Measurements from ENCODE around the gene MARCHF2. TPM values are rescaled to one million over a fixed set of nuclear protein-coding genes. Genes with fewer than 3 reads are reported as not detected.

The MARCHF2 gene
- polyA plus RNA-seq, 1 donor from 2014 or later = 67.9 TPM

DNA sequence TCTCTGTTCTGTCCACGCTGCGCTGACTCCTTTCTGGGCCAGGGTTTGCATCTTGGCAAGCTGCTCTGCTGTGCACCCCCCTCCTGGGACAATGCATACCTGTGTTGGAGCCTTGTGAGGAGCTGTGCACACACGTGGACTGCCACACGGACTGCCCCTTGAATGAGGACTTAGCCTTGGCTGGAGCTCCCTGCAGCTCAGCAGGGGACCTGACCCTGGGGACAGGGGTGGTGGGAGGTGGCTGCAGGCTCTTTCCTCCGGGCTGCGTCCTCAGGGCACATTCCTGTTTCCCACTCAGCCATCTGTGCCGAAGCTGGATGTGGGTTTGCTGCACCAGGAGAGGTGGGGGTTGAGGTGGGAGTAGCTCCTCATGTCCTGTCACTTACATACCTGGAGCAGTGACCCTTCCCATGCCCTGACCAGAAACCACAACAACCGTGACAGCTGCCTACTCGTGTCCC lies 14.8 kb upstream of the MARCHF2 start:
- H3K9me3 ChIP-seq (ENCODE audit: low read length) = no peaks in the 10 kb centered on the region
- TF ChIP-seq EZH2 (IDR thresholded peaks at IDR 0.05; ENCODE audit: borderline replicate concordance, insufficient read depth, low read length, poor library complexity, severe bottlenecking) (no peak), REST (IDR thresholded peaks at IDR 0.05; ENCODE audit: borderline replicate concordance) (no peak), RAD21 (conservative IDR thresholded peaks at IDR 0.05) (no peak), TAF1 (IDR thresholded peaks at IDR 0.05; ENCODE audit: low read depth) (no peak), EP300 (conservative IDR thresholded peaks at IDR 0.05; ENCODE audit: poor library complexity, severe bottlenecking) (no peak)
- H4K20me1 ChIP-seq (ENCODE audit: insufficient read depth) = peaks cover 20% of the 10 kb centered on the region
- no peak overlapping the region for H3K4me2 ChIP-seq (ENCODE audit: low read length)
- no peaks in the 10 kb centered on the region for H3K9me2 ChIP-seq (ENCODE audit: insufficient read depth, low read length)
- H3K79me2 ChIP-seq (replicated peaks; ENCODE audit: insufficient read depth, low read length) = peaks cover 33% of the 10 kb centered on the region
- H3F3A ChIP-seq (ENCODE audit: insufficient read depth, low read length, poor library complexity, severe bottlenecking) = no peaks in the 10 kb centered on the region
- H3K4me3 ChIP-seq (ENCODE audit: low read length) = no peak overlapping the region
- no peak overlapping the region for H2AFZ ChIP-seq (ENCODE audit: low read depth, low read length)
- H3K9ac ChIP-seq (ENCODE audit: low read length) = no peak overlapping the region
- no peaks in the 10 kb centered on the region for H3K36me3 ChIP-seq (ENCODE audit: insufficient read depth, low read length)
- H3K27ac ChIP-seq (ENCODE audit: low read length) = no peak overlapping the region
- H3K27me3 ChIP-seq (ENCODE audit: insufficient read depth, low read depth, low read length) = no peaks in the 10 kb centered on the region

GRCh38 chr19:8399681-8400188 lies 13.4 kb upstream of the MARCHF2 start:
- Histone ChIP-seq H3K9ac (ENCODE audit: low read length) (no peak overlapping the region), H3K4me2 (ENCODE audit: low read length) (no peak overlapping the region), H3K9me3 (ENCODE audit: low read length) (no peaks in the 10 kb centered on the region), H3K79me2 (replicated peaks; ENCODE audit: insufficient read depth, low read length) (peaks cover 20% of the 10 kb centered on the region), H3K27ac (ENCODE audit: low read length) (no peak overlapping the region), H3K27me3 (ENCODE audit: insufficient read depth, low read depth, low read length) (no peaks in the 10 kb centered on the region), H3K36me3 (ENCODE audit: insufficient read depth, low read length) (no peaks in the 10 kb centered on the region), H4K20me1 (ENCODE audit: insufficient read depth) (peaks cover 13% of the 10 kb centered on the region), H3K4me3 (ENCODE audit: low read length) (no peak overlapping the region), H2AFZ (ENCODE audit: low read depth, low read length) (no peak overlapping the region), H3F3A (ENCODE audit: insufficient read depth, low read length, poor library complexity, severe bottlenecking) (no peaks in the 10 kb centered on the region), H3K9me2 (ENCODE audit: insufficient read depth, low read length) (no peaks in the 10 kb centered on the region)
- no peak for TF ChIP-seq POLR2AphosphoS5 (IDR thresholded peaks at IDR 0.05)
- no peak for TF ChIP-seq EZH2 (IDR thresholded peaks at IDR 0.05; ENCODE audit: borderline replicate concordance, insufficient read depth, low read length, poor library complexity, severe bottlenecking)
- TF ChIP-seq MXI1 (conservative IDR thresholded peaks at IDR 0.05; ENCODE audit: poor library complexity, severe bottlenecking) = no peak
- no peak for TF ChIP-seq REST (IDR thresholded peaks at IDR 0.05; ENCODE audit: borderline replicate concordance)
- no peak for TF ChIP-seq RAD21 (conservative IDR thresholded peaks at IDR 0.05)
- no peak for TF ChIP-seq SMC3 (conservative IDR thresholded peaks at IDR 0.05; ENCODE audit: poor library complexity)
- TF ChIP-seq CTCF (IDR thresholded peaks at IDR 0.05; ENCODE audit: poor library complexity, severe bottlenecking) = no peak
- no peak for TF ChIP-seq TAF1 (IDR thresholded peaks at IDR 0.05; ENCODE audit: low read depth)
- TF ChIP-seq EP300 (conservative IDR thresholded peaks at IDR 0.05; ENCODE audit: poor library complexity, severe bottlenecking) = no peak

Data from neural cell (in vitro differentiated cells).